Sigmoid colon (tissue), 7 donors: ENCODE results near the gene BCAS3. TPM values are rescaled to one million over a fixed set of nuclear protein-coding genes. Genes with fewer than 3 reads are reported as not detected.

Experiments
- DNase-seq: peaks from one replicate; pipeline ENCODE4 v3.0.0-alpha.2; 2019
- H3K27ac ChIP-seq, 4 donors: fragments of 200-600 bp; sonication (generic); one replicate each; pipeline ENCODE4 v1.5.1; 2016 to 2019; ENCODE audit warnings: mild to moderate bottlenecking in 1 of 4
- H3K27me3 ChIP-seq, 3 donors: fragments of 200-600 bp; sonication (generic); one replicate each; pipeline ENCODE4 v1.5.1; 2019; ENCODE audit warnings: mild to moderate bottlenecking in 1 of 3
- H3K36me3 ChIP-seq, 4 donors: fragments of 200-600 bp; sonication (generic); one replicate each; pipeline ENCODE4 v1.5.1; 2016 to 2019
- H3K4me1 ChIP-seq, 4 donors: fragments of 200-600 bp; sonication (generic); one replicate each; pipeline ENCODE4 v1.5.1; 2017 to 2019
- H3K4me3 ChIP-seq, 4 donors: fragments of 200-600 bp; sonication (generic); one replicate each; pipeline ENCODE4 v1.5.1; 2017 to 2019; ENCODE audit warnings: mild to moderate bottlenecking in 2 of 4, moderate library complexity in 1 of 4
- H3K9me3 ChIP-seq, 4 donors: fragments of 200-600 bp in 3 of 4; sonication (generic) in 3 of 4; one replicate each; pipeline versions ENCODE4 v1.5.1 to v1.6.1; 2013 to 2019
- CTCF ChIP-seq, 4 experiments: fragments of 450-650 bp in 3 of 4; fragments of 200-600 bp in 1 of 4; IDR thresholded peaks; one replicate each; pipeline ENCODE4 v1.5.1; 2016 to 2019; ENCODE audit warnings: antibody characterized with exemption in 4 of 4, mild to moderate bottlenecking in 3 of 4, moderate library complexity in 2 of 4
- EP300 ChIP-seq, 4 donors: sonication (generic); formaldehyde crosslinking; IDR thresholded peaks; one replicate each; pipeline ENCODE4 v1.6.1; 2017; ENCODE audit warnings: antibody characterized with exemption in 4 of 4
- POLR2A ChIP-seq, 2 donors: fragments of 450-650 bp; IDR thresholded peaks; one replicate each; pipeline ENCODE4 v1.6.1; 2016; ENCODE audit warnings: antibody characterized with exemption in 2 of 2, mild to moderate bottlenecking in 2 of 2, moderate library complexity in 2 of 2
- POLR2AphosphoS5 ChIP-seq, 4 donors: sonication (generic); formaldehyde crosslinking; IDR thresholded peaks; one replicate each; pipeline ENCODE4 v1.6.1; 2017; ENCODE audit warnings: antibody characterized with exemption in 4 of 4
- WGBS, 2 donors: extraction: QIAGEN DNeasy Blood & Tissue Kit; methylation state at CpG; one replicate each; pipeline ENCODE4 v1.1.7; 2013; 5-methylcytosine and 5-hydroxymethylcytosine counted together
- intact Hi-C: fragments of 100-400 bp; cut with DNase I; formaldehyde crosslinking; loops from one replicate; pipeline ENCODE4 v1.15.1; 2023
- polyA plus RNA-seq, 3 donors: library from polyadenylated mRNA; stranded (reverse); fragments of 200-250 nt; gene quantifications; one replicate each; pipeline ENCODE4 v1.2.3, GENCODE V29; 2013
- total RNA-seq, 4 donors: library from RNA; depleted of rRNA; stranded (reverse); fragments of >200 nt; gene quantifications; one replicate each; pipeline ENCODE4 v1.1.0, GENCODE V29; 2016
- donor health status: healthy with polysubstance abuse.
- donor health status: Bipolar disorder and iron deficiency.
- donor health status: healthy.

The BCAS3 gene
- total and polyA plus RNA-seq, 7 donors: 6.3 to 38.5 (median 28.5) TPM

- no peaks in the 10 kb centered on the region for H3K27me3 ChIP-seq
- H3K36me3 ChIP-seq: no peaks in the 10 kb centered on the region
- H3K27ac ChIP-seq: no peak overlapping the region
- intact Hi-C loops: no loop called here
- no peaks in the 10 kb centered on the region for H3K9me3 ChIP-seq
- DNase-seq: no peak
- H3K4me1 ChIP-seq: peaks cover 0 to 6% (median 5%) of the 10 kb centered on the region in 4 donors
- TF ChIP-seq POLR2AphosphoS5 (IDR thresholded peaks at IDR 0.05) (no peak), EP300 (IDR thresholded peaks at IDR 0.05) (no peak), CTCF (IDR thresholded peaks at IDR 0.05) (no peak), POLR2A (IDR thresholded peaks at IDR 0.05) (no peak)
- WGBS, 2 donors: 39 to 54% methylated on average over 2 of the region's 2 CpGs
- no peak overlapping the region for H3K4me3 ChIP-seq
These were observed 154.5 kb downstream of the BCAS3 start for GRCh38 chr17:60832151-60832585.

- H3K4me1 ChIP-seq: peaks cover 0 to 6% (median 5%) of the 10 kb centered on the region in 4 donors
- no peaks in the 10 kb centered on the region for H3K36me3 ChIP-seq
- TF ChIP-seq CTCF (IDR thresholded peaks at IDR 0.05): no peak
- TF ChIP-seq EP300 (IDR thresholded peaks at IDR 0.05): no peak
- no peak for TF ChIP-seq POLR2A (IDR thresholded peaks at IDR 0.05)
- TF ChIP-seq POLR2AphosphoS5 (IDR thresholded peaks at IDR 0.05): no peak
- intact Hi-C loops: no loop called here
- H3K9me3 ChIP-seq: no peaks in the 10 kb centered on the region
- no peaks in the 10 kb centered on the region for H3K27me3 ChIP-seq
- no peak overlapping the region for H3K27ac ChIP-seq
- no peak for DNase-seq
- no peak overlapping the region for H3K4me3 ChIP-seq
These were observed 155.0 kb downstream of the BCAS3 start for GRCh38 chr17:60832631-60833030.

GRCh38 chr17:60840456-60840855 lies 162.8 kb downstream of the BCAS3 start:
- Histone ChIP-seq H3K27ac (no peak overlapping the region), H3K9me3 (no peaks in the 10 kb centered on the region), H3K27me3 (no peaks in the 10 kb centered on the region), H3K4me1 (no peaks in the 10 kb centered on the region), H3K36me3 (no peaks in the 10 kb centered on the region), H3K4me3 (no peak overlapping the region)
- 74 to 79% methylated on average over 3 of the region's 3 CpGs for WGBS, 2 donors
- intact Hi-C loops: no loop called here
- TF ChIP-seq CTCF (IDR thresholded peaks at IDR 0.05) (no peak), POLR2AphosphoS5 (IDR thresholded peaks at IDR 0.05) (no peak), POLR2A (IDR thresholded peaks at IDR 0.05) (no peak), EP300 (IDR thresholded peaks at IDR 0.05) (no peak)
- DNase-seq: no peak

GRCh38 chr17:60845012-60845411 lies 167.4 kb downstream of the BCAS3 start:
- H3K27ac ChIP-seq: no peak overlapping the region
- TF ChIP-seq POLR2A (IDR thresholded peaks at IDR 0.05) (no peak), POLR2AphosphoS5 (IDR thresholded peaks at IDR 0.05) (no peak), CTCF (IDR thresholded peaks at IDR 0.05) (no peak), EP300 (IDR thresholded peaks at IDR 0.05) (no peak)
- no peak for DNase-seq
- intact Hi-C loops: no loop called here
- no peak overlapping the region for H3K4me3 ChIP-seq
- H3K36me3 ChIP-seq: no peaks in the 10 kb centered on the region
- 82 to 87% methylated on average over 6 of the region's 6 CpGs for WGBS, 2 donors
- H3K9me3 ChIP-seq: no peaks in the 10 kb centered on the region
- no peaks in the 10 kb centered on the region for H3K27me3 ChIP-seq
- H3K4me1 ChIP-seq: no peaks in the 10 kb centered on the region

- 71 to 80% methylated on average over 1 of the region's 1 CpG for WGBS, 2 donors
- no peaks in the 10 kb centered on the region for H3K9me3 ChIP-seq
- H3K36me3 ChIP-seq: no peaks in the 10 kb centered on the region
- no peak overlapping the region for H3K4me3 ChIP-seq
- TF ChIP-seq POLR2A (IDR thresholded peaks at IDR 0.05) (no peak), POLR2AphosphoS5 (IDR thresholded peaks at IDR 0.05) (no peak), EP300 (IDR thresholded peaks at IDR 0.05) (no peak), CTCF (IDR thresholded peaks at IDR 0.05) (no peak)
- intact Hi-C loops: no loop called here
- H3K4me1 ChIP-seq: no peaks in the 10 kb centered on the region
- no peak for DNase-seq
- no peaks in the 10 kb centered on the region for H3K27me3 ChIP-seq
- no peak overlapping the region for H3K27ac ChIP-seq
These were observed 168.5 kb downstream of the BCAS3 start for GRCh38 chr17:60846175-60846574.
